ENCODE data around the gene NDRG4. TPM values are rescaled to one million over a fixed set of nuclear protein-coding genes. Genes with fewer than 3 reads are reported as not detected.
A peak's percentile ranks its signal among the peaks of the same experiment; 100 is the strongest.

NDRG4 gene
- total and polyA plus RNA-seq, 2 of the 13 experiments (the other 11 are each of a cell fraction or from before 2014, with no cell fraction given): 1.7 to 2.7 TPM

DNA sequence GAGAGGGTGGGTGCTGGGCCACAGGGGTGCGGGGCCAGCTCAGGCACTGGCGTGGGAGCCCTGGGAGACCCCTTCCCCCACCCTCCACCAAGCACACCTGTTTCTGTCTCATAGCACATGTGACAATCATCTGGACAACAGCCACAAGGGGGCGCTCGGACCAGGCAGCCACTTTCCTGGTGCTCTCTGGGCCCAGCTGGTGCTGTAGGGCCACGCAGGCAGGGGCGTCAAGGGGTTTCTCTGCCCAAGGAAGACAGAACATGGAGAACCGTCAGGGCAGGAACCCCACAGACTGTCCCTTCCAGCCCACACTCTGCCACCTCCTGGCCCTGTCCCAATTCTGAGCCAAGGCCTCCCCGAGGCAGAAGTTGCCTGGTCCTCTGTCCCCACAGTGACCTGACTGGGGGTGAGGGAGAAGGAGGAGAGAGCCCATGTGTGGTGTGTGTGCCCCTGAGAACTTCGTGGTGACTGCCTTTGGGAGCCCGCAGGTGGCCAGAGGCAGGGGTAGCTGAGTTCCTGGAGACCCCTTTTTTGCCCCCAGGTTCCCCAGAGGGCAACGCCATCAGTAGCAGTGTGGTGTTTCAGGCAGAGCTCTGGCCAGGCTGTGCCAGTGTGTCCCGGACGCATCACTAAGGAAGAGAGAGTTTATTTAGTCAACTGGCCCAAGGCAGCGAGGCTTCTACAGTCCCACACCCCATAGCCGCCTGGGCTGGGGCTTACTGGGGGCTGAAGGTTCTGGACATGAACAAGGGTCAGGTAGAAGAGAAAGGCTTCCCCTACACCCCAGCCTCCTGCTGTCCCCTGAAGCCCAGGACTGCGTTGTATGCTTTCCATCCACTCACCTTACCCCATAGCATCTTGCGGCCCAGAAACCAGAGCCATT lies 12.2 kb downstream of the NDRG4 start (continued):
- TF ChIP-seq, protein P1, sequence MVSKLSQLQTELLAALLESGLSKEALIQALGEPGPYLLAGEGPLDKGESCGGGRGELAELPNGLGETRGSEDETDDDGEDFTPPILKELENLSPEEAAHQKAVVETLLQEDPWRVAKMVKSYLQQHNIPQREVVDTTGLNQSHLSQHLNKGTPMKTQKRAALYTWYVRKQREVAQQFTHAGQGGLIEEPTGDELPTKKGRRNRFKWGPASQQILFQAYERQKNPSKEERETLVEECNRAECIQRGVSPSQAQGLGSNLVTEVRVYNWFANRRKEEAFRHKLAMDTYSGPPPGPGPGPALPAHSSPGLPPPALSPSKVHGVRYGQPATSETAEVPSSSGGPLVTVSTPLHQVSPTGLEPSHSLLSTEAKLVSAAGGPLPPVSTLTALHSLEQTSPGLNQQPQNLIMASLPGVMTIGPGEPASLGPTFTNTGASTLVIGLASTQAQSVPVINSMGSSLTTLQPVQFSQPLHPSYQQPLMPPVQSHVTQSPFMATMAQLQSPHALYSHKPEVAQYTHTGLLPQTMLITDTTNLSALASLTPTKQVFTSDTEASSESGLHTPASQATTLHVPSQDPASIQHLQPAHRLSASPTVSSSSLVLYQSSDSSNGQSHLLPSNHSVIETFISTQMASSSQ (IDR thresholded peaks at IDR 0.05; ENCODE audit: low read depth): no peak
- TF ChIP-seq, protein P1 (CRISPR knock-in tag; IDR thresholded peaks at IDR 0.05; ENCODE audit: borderline replicate concordance): no peak
- no peak for TF ChIP-seq ZNF780A (CRISPR knock-in tag; IDR thresholded peaks at IDR 0.05)
- peak; percentile 36; the same call in 1 of the 2 replicates for TF ChIP-seq GATAD2A (CRISPR knock-in tag; IDR thresholded peaks at IDR 0.05)
- no peak for TF ChIP-seq ZMYM2 (CRISPR knock-in tag; IDR thresholded peaks at IDR 0.05)
- TF ChIP-seq AGO1 (IDR thresholded peaks at IDR 0.05; ENCODE audit: low read depth, low read length, poor library complexity, severe bottlenecking): peak; percentile 58
- peak; percentile 65; the same call in 1 of the 2 replicates for TF ChIP-seq ZNF788 (CRISPR knock-in tag; IDR thresholded peaks at IDR 0.05; ENCODE audit: borderline replicate concordance)
- peak; percentile 68; the same call in 1 of the 2 replicates for TF ChIP-seq KLF13 (CRISPR knock-in tag; IDR thresholded peaks at IDR 0.05)
- no peak for TF ChIP-seq ERF (CRISPR knock-in tag; IDR thresholded peaks at IDR 0.05)
- peak; percentile 43; the same call in 1 of the 2 replicates for TF ChIP-seq ZFY (CRISPR knock-in tag; IDR thresholded peaks at IDR 0.05)
- TF ChIP-seq ZMAT3 (CRISPR knock-in tag; conservative IDR thresholded peaks at IDR 0.05): no peak
- TF ChIP-seq ZNF768 (CRISPR knock-in tag; IDR thresholded peaks at IDR 0.05): peak; percentile 23; the same call in 1 of the 2 replicates
- TF ChIP-seq THAP11 (CRISPR knock-in tag; IDR thresholded peaks at IDR 0.05): 0 out of 2 replicates have a peak, but pooled peaks have one; percentile 47
- TF ChIP-seq, protein P2, sequence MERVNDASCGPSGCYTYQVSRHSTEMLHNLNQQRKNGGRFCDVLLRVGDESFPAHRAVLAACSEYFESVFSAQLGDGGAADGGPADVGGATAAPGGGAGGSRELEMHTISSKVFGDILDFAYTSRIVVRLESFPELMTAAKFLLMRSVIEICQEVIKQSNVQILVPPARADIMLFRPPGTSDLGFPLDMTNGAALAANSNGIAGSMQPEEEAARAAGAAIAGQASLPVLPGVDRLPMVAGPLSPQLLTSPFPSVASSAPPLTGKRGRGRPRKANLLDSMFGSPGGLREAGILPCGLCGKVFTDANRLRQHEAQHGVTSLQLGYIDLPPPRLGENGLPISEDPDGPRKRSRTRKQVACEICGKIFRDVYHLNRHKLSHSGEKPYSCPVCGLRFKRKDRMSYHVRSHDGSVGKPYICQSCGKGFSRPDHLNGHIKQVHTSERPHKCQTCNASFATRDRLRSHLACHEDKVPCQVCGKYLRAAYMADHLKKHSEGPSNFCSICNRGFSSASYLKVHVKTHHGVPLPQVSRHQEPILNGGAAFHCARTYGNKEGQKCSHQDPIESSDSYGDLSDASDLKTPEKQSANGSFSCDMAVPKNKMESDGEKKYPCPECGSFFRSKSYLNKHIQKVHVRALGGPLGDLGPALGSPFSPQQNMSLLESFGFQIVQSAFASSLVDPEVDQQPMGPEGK (CRISPR knock-in tag; IDR thresholded peaks at IDR 0.05): 0 out of 2 replicates have a peak, but pooled peaks have one; percentile 29
- peak; percentile 62 for TF ChIP-seq YY1 (IDR thresholded peaks at IDR 0.05; ENCODE audit: insufficient read depth, insufficient replicate concordance, low read depth, low read length)
- peak; percentile 60; the same call in 1 of the 2 replicates for TF ChIP-seq REPIN1 (CRISPR knock-in tag; IDR thresholded peaks at IDR 0.05; ENCODE audit: borderline replicate concordance, low read depth)
- TF ChIP-seq SP140L (CRISPR knock-in tag; IDR thresholded peaks at IDR 0.05; ENCODE audit: borderline replicate concordance): no peak
- no peak for TF ChIP-seq LCORL (IDR thresholded peaks at IDR 0.05)
- TF ChIP-seq LCORL (CRISPR knock-in tag; IDR thresholded peaks at IDR 0.05): no peak
- TF ChIP-seq ZNF160 (CRISPR knock-in tag; IDR thresholded peaks at IDR 0.05): 0 out of 2 replicates have a peak, but pooled peaks have one; percentile 19
- TF ChIP-seq PCBP1 (IDR thresholded peaks at IDR 0.05; ENCODE audit: borderline replicate concordance, low read depth, low read length): 0 out of 2 replicates have a peak, but pooled peaks have one; percentile 73
- no peak for TF ChIP-seq ZNF337 (CRISPR knock-in tag; IDR thresholded peaks at IDR 0.05; ENCODE audit: borderline replicate concordance, low read depth)
- TF ChIP-seq, protein P3, sequence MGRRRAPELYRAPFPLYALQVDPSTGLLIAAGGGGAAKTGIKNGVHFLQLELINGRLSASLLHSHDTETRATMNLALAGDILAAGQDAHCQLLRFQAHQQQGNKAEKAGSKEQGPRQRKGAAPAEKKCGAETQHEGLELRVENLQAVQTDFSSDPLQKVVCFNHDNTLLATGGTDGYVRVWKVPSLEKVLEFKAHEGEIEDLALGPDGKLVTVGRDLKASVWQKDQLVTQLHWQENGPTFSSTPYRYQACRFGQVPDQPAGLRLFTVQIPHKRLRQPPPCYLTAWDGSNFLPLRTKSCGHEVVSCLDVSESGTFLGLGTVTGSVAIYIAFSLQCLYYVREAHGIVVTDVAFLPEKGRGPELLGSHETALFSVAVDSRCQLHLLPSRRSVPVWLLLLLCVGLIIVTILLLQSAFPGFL (CRISPR knock-in tag; IDR thresholded peaks at IDR 0.05): no peak
